Osteocyte (in vitro differentiated cells): Measurements from ENCODE around the gene ICAM3. TPM values are rescaled to one million over a fixed set of nuclear protein-coding genes. Genes with fewer than 3 reads are reported as not detected.

Source experiments
- DNase-seq: peaks from one replicate; pipeline ENCODE4 v3.0.0; 2021; ENCODE audit warnings: mixed read lengths; ENCODE audit not compliant: unreplicated experiment; ENCODE audit errors: extremely low spot score
- H3K27ac Mint-ChIP-seq: one replicate; pipeline ENCODE4 v1.8.0; 2021; ENCODE audit warnings: mild to moderate bottlenecking, mixed read lengths; ENCODE audit not compliant: unreplicated experiment
- H3K27me3 Mint-ChIP-seq: one replicate; pipeline ENCODE4 v1.8.0; 2021; ENCODE audit warnings: mixed read lengths; ENCODE audit not compliant: unreplicated experiment
- H3K36me3 Mint-ChIP-seq: one replicate; pipeline ENCODE4 v1.8.0; 2021; ENCODE audit warnings: mixed read lengths; ENCODE audit not compliant: unreplicated experiment
- H3K4me1 Mint-ChIP-seq: one replicate; pipeline ENCODE4 v1.8.0; 2021; ENCODE audit warnings: mixed read lengths; ENCODE audit not compliant: unreplicated experiment
- H3K4me3 Mint-ChIP-seq: one replicate; pipeline ENCODE4 v1.8.0; 2021; ENCODE audit warnings: mild to moderate bottlenecking, moderate library complexity, mixed read lengths; ENCODE audit not compliant: unreplicated experiment
- H3K9me3 Mint-ChIP-seq: one replicate; pipeline ENCODE4 v1.8.0; 2021; ENCODE audit warnings: mixed read lengths; ENCODE audit not compliant: unreplicated experiment
- total RNA-seq: library from RNA; stranded (reverse); gene quantifications from 2 replicates; pipeline ENCODE4 v1.2.1, GENCODE V29; 2021
- TF ChIP-seq, protein P1 (sequence below): fragments of 200-600 bp; sonication (generic); IDR thresholded peaks from 2 replicates; pipeline ENCODE4 v1.5.0; 2021; ENCODE audit warnings: antibody characterized with exemption, mild to moderate bottlenecking, moderate library complexity

ICAM3 gene
- total RNA-seq, 1 donor from 2014 or later, result 9.8 TPM

DNA sequence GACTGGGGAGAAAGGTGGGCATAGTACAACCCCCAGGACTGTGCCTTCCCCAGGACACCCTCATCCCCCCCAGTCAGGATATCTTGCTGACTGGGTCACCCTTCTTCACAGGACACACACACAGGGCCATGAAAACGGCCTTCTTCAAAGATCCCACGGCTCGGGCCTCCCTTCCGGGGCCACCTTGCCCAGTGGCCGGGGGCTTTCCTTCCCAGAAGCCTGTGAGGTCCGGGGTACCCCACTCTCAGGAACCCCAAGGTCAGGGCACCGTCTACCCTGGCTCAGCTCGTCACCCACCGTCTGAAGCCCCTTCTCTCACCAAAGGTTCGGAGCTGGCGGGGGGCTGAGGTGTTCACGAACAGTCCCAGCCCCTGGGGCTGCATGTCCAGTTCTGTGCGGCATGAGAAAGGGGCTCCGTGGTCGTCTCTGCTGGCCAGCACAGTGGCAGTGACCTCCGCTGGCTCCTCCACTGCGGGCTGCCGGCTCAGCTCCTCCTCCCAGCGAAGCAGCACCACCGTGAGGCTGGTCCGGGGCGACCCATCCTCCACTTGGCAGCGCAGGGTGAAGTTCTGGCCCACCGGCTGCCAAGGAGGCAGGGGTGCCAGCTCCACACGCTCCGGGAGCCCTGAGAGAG is 4.0 kb downstream of the ICAM3 start:
- TF ChIP-seq, protein P1, sequence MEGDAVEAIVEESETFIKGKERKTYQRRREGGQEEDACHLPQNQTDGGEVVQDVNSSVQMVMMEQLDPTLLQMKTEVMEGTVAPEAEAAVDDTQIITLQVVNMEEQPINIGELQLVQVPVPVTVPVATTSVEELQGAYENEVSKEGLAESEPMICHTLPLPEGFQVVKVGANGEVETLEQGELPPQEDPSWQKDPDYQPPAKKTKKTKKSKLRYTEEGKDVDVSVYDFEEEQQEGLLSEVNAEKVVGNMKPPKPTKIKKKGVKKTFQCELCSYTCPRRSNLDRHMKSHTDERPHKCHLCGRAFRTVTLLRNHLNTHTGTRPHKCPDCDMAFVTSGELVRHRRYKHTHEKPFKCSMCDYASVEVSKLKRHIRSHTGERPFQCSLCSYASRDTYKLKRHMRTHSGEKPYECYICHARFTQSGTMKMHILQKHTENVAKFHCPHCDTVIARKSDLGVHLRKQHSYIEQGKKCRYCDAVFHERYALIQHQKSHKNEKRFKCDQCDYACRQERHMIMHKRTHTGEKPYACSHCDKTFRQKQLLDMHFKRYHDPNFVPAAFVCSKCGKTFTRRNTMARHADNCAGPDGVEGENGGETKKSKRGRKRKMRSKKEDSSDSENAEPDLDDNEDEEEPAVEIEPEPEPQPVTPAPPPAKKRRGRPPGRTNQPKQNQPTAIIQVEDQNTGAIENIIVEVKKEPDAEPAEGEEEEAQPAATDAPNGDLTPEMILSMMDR, result no peak
- Mint-ChIP-seq H3K36me3 (no peaks in the 10 kb centered on the region), H3K4me3 (peak overlapping the region; percentile 95), H3K27me3 (no peaks in the 10 kb centered on the region), H3K27ac (no peak overlapping the region), H3K9me3 (no peaks in the 10 kb centered on the region), H3K4me1 (peaks cover 25% of the 10 kb centered on the region)
- no peak for DNase-seq

DNA sequence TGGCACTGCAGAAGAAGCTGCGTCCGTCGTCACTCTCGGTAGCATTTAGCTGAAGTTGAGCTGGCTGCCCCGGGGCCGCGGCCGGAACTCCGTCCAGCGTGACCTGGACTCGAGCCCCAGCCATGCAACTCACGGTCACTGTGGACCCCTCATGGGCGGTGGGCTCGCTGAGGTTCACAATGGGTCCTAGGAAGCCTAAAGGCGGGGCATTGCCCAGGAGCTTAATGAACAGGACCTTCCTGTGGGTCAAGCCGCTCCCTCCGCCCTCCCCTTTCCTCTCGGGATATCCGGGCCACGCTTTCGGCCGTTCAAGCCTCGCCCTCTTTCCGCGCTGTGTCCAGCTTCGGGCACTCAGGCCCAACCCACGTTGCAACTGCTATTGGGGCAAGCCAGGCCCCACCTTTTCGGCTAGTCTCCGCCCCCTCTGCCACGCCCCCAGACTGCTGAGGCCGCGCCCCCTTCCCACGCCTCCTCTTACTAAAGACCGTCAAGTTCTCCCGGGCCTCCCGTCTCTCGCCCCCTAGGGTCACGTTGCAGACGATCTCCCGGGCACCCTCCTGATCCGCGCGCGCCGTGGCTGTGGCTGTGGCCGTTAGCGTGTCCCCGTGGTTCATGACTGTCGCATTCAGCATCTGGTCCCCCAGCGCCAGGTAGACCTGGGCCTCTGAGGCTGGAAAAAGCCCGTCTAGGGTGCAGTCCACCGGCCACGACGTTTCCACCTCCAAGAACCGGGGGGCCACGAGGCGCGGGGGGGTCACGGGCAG is 4.7 kb downstream of the ICAM3 start:
- peak overlapping the region; percentile 95 for H3K4me3 Mint-ChIP-seq
- no peaks in the 10 kb centered on the region for H3K27me3 Mint-ChIP-seq
- peaks cover 3% of the 10 kb centered on the region for H3K36me3 Mint-ChIP-seq
- DNase-seq, result peak; percentile 97
- peak overlapping the region; percentile 99 for H3K27ac Mint-ChIP-seq
- peaks cover 25% of the 10 kb centered on the region for H3K4me1 Mint-ChIP-seq
- no peaks in the 10 kb centered on the region for H3K9me3 Mint-ChIP-seq
- TF ChIP-seq, protein P1, result no peak

DNA sequence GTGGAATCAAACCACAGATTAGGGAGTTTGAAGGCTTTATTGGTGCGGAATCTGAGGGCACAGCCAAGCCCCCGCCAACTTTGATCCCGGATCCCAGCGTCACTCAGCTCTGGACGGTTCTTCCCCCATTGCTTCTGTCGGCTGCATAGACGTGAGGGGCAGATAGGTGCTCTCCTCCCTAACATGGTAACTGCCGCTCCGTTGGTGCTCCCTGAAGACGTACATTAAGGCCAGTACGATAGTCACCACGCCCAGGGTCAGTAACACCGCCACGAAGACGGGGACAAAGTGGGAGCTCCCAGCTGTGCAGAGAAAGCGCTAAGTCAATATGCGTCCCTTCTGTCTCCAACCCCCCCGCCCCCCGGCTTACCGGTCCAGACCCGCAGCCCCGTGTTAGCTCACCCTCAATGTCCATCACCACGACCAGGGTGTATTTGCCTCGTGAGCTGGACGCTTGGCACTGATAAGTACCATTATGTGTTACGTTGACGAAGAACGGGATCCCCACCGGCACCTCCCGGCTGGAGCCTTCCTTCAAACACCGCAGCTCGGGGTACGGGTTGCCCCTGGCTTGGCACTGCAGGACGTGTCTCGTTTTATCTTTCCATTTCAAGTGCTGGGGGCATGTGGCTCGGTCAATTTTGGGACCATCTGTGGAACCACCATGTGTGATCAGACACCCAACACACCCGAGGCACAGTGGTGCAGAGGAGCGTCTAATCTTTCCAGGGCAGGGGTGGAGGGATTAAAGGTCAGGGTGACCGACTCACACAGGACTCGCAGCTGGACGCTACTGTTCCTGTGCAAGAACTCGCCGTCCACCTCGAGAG is 5.5 kb downstream of the ICAM3 start:
- Mint-ChIP-seq H3K9me3 (no peaks in the 10 kb centered on the region), H3K27me3 (no peaks in the 10 kb centered on the region), H3K4me3 (peak overlapping the region; percentile 95), H3K4me1 (peaks cover 25% of the 10 kb centered on the region), H3K36me3 (peaks cover 7% of the 10 kb centered on the region), H3K27ac (peak overlapping the region; percentile 99)
- TF ChIP-seq, protein P1, result no peak
- no peak for DNase-seq

- no peaks in the 10 kb centered on the region for H3K27me3 Mint-ChIP-seq
- no peaks in the 10 kb centered on the region for H3K9me3 Mint-ChIP-seq
- peaks cover 10% of the 10 kb centered on the region for H3K36me3 Mint-ChIP-seq
- peak; percentile 99 for DNase-seq
- H3K4me3 Mint-ChIP-seq, result peak within 1 kb of the TSS; percentile 95
- TF ChIP-seq, protein P1, result no peak
- peak within 1 kb of the TSS; percentile 99 for H3K27ac Mint-ChIP-seq
- H3K4me1 Mint-ChIP-seq, result peaks cover 25% of the 10 kb centered on the region
Measured at GRCh38 chr19:10332965-10333757, 6.3 kb downstream of the ICAM3 start, which contains the start of gene RAVER1. TSS of gene RAVER1 (minus strand) at chr19:10333529. CDS start at chr19:10333507, 22 bp downstream.
